GM21423 (cell line): Measurements from ENCODE around the gene NR4A2.
"Not testable (repeated sequence)": the region's sequence is repeated elsewhere in the genome, so short reads cannot be mapped to it uniquely, and the experiment has no call there.

Source experiments
- ATAC-seq: cut with Tn5 transposase; IDR thresholded peaks from one replicate; pipeline ENCODE4 v1.9.1; 2021; ENCODE audit warnings: mild to moderate bottlenecking, moderate library complexity; ENCODE audit not compliant: unreplicated experiment

Gene NR4A2

DNA sequence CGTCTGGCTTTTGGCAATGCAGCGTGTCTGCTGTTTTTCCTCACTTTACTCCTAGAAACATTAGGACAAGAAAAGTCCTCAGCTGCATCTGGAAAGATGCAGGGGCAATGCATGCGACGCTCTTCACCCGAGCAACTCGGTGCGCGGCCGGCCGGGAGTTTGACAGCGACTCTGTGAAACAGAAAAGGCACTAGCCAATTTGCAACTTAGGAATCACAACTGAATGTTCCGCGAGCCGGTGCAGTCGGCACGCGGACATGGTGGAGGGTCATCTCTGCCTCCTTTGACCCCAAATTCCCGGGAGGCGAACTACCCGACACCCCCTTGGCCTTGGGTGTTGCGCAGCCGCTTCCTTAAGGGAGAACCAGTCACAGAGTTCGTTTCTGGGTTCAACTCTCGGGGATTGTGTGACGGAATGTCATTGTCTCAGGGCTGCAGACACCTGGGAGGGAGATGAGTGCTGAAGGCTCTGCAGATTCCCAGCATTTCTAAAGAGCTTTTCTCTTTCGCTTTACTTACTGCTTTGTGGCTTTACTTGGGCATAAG, 9.8 kb downstream of the NR4A2 start:
- no peak for ATAC-seq

DNA sequence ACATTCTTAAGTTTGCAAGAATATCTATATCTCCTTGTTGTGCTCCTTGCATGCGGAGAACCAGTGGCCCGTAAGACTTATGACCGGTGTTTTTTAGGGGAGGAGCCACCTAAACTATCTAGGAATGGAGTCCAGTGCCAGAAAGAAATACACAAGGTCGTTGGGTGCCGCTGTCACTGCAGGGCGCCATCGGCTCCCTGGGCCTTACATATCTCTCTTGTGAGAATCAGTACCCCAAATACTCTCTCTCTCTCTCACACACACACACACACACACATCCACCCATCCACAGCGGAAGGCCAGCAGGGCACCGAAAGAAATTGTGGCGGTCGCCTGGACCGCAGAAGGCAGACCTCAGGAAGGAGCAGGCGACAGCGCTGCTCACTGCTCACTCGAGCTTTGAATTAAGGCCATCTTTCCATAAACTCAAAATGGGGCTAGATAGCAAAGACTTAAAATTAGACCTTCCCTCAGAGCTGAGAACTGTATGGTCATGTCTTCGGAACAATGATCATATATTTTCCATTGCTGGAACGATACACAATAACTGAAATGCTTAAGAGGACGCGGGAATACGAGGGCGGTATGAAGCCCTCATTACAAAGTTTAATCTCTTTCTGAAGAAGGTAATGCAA, 10.4 kb downstream of the NR4A2 start:
- ATAC-seq = peak; percentile 72

DNA sequence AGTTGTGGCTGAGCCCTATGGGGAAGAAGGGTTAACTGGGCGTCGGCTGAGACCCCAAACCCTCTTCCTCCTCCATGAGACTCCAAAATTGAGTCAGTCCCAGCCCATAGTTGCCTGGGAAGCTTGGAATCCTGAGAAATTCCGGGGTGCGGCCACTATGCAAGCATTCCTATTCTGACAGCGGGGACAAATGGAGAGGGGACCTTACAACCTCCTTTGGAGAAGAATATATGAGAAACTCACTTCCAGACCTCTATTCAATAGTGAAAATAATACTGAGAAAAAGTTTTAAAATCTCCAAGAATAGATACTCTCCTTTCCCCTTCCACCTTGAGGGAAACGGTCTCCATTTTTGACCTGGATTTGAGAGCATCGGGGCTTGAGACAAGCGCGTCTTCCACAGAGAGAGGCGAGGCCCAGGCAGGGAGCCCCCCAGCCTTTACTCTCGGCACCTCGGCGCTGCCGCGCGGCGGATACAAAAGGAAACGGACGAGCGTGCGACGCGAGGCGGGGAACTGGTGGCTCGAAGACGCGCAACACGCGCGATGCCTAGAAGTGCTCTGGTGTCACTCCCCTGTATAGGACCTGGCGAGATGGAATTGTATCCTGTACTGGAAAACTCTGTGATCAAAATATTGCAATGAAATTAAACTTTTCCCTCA, 11.1 kb downstream of the NR4A2 start:
- no peak for ATAC-seq

DNA sequence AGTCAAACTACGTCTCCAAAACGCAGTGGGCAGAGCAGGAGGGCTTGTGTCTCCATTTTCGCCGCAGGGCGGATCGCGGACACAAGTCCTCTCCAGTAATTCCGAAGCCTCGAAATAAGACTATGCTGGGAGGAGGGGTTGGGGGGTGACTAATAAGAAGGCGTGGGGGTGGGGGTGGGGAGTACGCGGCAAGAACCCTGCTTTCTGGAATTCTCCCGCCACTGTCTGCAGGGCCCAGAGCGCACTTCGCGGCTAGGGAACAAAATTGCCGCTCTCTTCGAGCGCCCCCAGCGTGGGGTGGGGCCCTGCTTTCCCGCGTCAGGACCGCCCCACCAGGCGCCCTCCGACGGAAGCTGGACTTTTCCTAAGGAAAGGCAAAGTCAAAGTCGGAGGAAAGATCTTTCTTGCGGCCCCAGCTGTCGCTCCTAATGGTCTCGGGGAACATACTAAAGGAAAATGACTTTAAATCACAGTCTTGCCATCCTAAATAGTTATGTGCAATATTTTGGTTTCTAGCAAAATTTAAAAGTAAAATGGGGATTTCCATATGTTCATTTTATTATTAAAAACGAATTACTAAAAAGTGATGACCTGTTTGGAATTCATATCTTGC, 11.9 kb downstream of the NR4A2 start:
- ATAC-seq = no peak

DNA sequence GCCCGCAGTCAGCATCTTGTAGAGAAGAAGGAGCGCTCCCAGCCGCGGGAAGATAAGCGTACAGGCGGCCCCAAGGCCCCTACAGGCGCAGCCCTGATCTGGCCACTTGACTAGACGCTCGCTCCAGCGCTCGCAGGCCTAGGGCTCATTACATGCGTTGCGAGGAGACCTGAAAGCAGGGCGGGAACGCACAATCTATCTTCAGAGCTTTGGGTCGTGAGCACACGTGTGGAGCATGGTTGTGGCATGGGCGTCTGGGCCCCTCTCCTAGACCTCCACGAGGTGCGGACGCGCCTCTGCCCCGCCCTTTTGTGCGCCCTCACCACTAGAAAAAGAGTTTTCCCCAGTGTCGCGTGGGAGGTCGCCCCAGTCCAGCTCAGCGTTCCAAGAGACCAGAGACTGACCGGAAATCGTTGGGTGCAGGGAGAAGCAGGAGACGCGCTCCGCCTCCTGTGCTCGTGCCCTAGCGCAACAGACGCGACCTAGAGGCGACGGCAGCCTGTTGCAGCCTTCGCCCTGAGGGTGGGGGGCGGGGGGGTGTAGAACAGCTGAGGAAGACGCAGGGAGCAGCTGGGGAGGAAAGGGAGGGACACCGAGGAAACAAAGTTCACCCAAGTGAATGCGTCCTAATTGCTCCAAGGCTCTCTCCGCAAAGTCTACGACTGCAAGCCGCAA, 12.6 kb downstream of the NR4A2 start:
- no peak for ATAC-seq

DNA sequence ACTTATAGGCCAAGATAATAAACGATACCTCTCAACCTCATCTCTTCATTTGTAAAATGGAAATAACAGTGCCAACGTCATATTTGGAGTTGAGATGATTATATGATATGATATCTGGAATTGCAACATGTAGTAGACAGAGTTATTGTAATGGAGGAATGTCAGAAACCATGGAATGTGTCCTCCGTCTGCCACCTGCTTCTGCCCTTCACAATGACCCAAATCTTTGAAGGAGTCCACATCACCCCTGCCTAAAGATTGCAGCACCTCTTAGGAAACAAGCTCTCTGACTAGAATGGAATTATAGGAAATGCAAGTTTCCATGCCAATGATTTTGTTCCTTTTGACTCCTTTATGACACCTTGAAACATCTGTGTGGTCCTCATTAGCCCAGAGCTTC, 14.9 kb downstream of the NR4A2 start:
- ATAC-seq = no peak

DNA sequence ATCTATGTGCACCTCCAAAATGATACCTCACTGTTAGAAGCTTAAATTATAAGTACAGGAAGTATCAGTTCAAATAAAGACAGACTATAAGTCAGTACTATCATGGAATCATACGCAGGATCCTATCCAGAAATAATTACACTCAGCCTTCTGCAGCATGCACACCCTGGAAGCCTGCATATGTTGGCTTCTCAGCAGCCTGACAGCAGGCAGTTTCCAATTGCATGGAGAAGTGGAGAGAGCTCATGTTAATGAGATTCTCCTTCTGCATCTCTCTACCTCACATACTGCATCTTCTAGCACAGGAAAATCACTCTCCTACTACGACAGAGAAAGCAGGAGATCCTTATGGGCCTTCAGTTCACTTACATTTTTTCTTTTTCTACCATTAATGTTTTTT, 20.5 kb downstream of the NR4A2 start:
- ATAC-seq = no peak

- ATAC-seq = no peak
Measured at GRCh38 chr2:156310773-156311172, 21.7 kb downstream of the NR4A2 start.

DNA sequence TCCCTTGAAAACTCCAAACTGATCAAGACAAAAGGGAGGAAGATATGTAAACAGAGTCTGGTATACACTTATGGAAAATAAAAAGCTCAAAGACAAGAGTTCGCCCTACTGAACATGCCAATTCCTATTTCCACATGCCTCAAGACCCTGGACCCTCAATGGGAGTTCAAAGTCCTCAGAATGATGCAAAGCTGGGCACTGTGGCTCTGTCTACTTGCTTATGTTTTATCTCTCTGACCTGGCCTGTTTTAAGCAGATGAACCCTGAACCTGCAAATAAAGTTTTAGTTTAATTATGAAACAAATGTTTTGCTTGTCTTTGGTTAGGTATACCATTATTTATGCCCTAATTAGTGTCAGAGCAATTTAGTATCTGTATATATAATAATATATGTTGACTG, 22.6 kb downstream of the NR4A2 start:
- no peak for ATAC-seq

- ATAC-seq = peak; percentile 76
Measured at GRCh38 chr2:156309167-156309566, 23.4 kb downstream of the NR4A2 start.

- no peak for ATAC-seq
Measured at GRCh38 chr2:156306821-156307220, 25.7 kb downstream of the NR4A2 start.

DNA sequence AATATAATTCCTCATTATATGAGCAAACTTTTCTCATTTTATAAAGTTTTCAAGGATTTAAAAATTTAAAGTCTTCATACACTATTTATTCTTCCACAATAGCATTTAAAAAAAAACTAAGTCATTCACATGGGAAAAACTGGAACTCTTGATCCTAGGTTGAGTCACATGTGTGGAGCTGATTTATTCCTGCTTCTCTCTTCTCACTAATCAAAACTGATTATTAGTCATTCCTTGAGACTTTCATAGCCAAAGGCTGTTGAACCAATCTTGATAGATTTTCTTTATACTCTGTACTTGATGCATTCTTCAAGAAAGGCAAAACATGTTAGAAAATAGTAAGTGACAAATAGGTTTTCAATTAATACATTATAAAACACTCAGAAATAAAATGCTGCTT, 27.4 kb downstream of the NR4A2 start:
- ATAC-seq = no peak

- no peak for ATAC-seq
Measured at GRCh38 chr2:156300337-156300736, 32.2 kb downstream of the NR4A2 start.

DNA sequence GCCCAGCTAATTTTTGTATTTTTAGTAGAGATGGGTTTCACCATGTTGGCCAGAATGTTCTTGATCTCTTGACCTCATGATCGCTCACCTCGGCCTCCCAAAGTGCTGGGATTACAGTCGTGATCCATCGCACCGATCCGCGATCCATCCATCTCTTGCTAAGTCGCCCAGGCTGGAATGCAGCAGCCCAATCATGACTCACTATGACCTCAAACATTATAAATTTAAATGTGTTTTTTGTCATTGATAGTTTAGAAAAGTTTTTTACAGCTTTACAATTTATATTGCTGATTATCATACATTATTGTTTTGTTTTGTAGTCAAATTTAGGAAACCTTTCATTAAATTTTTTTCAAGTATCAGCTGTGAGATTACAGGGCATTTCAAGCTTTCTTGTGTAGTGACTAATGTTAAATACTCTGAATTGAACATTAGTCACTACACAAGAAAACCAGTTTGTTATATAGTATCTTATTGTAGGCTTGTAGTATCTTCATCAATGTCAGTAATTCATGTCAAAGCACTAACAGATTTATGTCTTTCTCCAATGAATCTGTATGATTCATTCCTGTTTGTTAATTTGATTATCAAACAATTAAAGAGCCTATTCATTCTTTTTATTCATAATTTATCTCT, 37.5 kb downstream of the NR4A2 start:
- no peak for ATAC-seq

- not testable (repeated sequence) for ATAC-seq
Measured at GRCh38 chr2:156293382-156293781, 39.1 kb downstream of the NR4A2 start.

DNA sequence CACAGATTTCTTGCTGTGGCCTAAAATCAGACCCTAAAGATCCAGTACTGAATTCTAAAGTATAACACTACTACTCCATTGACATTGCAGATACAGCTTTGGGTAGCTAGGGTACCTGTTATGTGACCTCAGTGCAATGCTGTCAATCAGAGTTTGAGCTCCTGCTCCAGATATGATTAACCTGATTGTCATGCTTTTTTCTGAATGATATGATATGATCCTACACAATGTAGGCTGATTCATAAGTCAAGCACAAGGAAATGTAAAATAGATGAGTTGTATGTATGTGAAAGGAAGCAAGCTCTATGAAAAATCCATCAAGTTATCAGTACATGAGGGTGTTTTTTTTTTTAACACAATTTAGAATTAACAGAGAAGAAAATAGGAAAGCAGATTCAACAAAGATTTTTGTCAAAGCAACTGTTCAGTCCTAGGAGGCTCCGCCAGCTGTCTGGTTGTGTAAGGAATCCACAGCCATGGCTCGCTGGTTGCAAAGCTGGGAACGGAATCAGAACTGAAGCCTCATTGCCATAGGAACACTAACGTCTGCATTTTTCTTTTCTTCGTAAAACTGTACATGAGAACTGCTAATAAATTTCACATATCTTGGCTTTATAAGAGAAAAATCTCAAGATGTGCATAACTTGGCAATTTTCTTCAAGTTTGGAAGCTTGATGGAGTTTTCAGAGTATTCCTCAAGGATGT, 52.9 kb downstream of the NR4A2 start:
- no peak for ATAC-seq
